Right lung (tissue), 5 donors: ENCODE results near the gene SF3B3. TPM values are rescaled to one million over a fixed set of nuclear protein-coding genes. Genes with fewer than 3 reads are reported as not detected.

Source experiments
- DNase-seq, 2 donors: peaks; one replicate each; pipeline ENCODE4 v3.0.0-alpha.2; 2013
- polyA plus RNA-seq, 5 donors: library from polyadenylated mRNA; unstranded; fragments of 120-200 nt; gene quantifications; one replicate each; pipeline versions ENCODE4 v1.2.1 to v1.2.3, GENCODE V29; 2013; ENCODE audit warnings: inconsistent platforms in 1 of 5, low replicate concordance in 1 of 5; ENCODE audit not compliant: insufficient read length in 5 of 5, insufficient read depth in 1 of 5

Gene SF3B3
- polyA plus RNA-seq, 5 donors: 334 to 387 (median 366) TPM

DNA sequence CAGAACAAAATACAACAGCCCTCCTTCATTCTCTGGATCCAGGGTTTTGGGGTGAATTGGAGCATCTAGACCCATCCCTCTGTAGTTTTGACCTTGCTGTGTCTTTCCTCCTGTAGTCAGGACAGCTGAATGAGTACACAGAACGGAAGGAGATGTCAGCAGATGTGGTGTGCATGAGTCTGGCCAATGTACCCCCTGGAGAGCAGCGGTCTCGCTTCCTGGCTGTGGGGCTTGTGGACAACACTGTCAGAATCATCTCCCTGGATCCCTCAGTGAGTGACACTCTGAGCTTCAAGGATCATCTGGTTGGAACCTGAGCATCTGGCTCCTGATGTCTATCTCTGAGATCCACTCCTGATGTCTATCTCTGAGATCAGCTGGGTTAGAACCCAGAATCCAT, 32.4 kb downstream of the SF3B3 start:
- DNase-seq: no peak

DNA sequence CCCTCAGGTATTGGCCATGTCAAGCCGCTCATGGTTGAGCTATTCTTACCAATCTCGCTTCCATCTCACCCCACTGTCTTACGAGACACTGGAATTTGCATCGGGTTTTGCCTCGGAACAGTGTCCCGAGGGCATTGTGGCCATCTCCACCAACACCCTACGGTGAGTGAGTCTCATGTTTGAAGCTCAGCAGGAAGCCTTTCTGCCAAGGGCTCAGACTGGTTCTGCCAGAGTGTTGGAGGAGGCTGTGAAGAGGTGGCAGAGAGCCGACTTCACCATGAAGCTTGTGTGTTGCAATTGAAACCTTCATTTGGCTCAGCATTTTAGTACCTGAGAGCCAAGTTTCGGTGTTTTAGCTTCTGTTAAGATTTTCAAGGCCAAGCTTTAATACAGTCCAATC, 38.0 kb downstream of the SF3B3 start:
- DNase-seq: no peak

- no peak for DNase-seq
Measured at GRCh38 chr16:70563636-70564035, 40.0 kb downstream of the SF3B3 start.

DNA sequence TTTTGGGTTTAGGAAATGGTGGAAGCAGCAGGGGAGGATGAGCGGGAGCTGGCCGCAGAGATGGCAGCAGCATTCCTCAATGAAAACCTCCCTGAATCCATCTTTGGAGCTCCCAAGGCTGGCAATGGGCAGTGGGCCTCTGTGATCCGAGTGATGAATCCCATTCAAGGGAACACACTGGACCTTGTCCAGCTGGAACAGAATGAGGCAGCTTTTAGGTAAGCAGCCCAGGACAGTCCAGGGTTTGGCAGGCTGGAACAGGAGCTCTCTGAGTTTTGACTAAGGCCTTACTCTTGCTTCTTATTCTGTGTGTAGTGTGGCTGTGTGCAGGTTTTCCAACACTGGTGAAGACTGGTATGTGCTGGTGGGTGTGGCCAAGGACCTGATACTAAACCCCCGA, 41.4 kb downstream of the SF3B3 start:
- DNase-seq: no peak

GRCh38 chr16:70568601-70569237, 45.1 kb downstream of the SF3B3 start:
- DNase-seq: no peak

DNA sequence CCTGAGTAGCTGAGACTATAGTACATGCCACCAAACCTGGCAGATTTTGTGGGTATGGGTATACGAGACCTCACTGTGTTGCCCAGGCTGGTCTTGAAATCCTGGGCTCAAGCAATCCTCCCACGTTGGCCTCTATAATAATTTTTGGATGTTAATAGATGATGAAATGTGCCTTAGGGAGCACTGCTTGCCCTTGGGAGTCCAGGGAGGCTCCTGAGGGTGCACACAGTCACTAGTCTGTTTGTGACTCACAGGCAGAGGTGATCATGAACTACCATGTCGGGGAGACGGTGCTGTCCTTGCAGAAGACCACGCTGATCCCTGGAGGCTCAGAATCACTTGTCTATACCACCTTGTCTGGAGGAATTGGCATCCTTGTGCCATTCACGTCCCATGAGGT, 46.1 kb downstream of the SF3B3 start:
- DNase-seq: no peak

DNA sequence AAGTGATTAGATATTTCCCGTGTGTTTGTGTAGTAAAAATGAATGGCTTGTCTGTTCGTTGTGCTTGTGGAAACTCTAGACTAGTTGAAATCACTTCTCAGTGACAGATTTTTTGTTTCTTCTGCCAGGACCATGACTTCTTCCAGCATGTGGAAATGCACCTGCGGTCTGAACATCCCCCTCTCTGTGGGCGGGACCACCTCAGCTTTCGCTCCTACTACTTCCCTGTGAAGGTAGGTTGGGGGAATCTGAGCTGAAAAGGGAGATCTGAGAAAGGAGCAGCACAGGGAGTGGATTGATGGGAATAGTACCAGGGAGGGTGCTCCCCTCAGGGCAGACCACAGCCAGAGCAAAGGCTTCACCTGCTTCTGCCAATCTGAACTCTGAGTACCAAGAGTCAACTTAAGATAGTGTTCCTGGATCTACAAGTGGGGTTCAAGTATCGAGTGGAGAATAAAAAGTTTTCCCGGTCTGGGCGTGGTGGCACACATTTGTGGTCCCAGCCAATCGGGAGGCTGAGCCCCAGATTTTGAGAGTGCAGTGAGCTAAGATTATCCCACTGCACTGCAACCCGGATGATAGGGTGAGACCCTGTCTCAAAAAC, 47.5 kb downstream of the SF3B3 start:
- no peak for DNase-seq

GRCh38 chr16:70571623-70572022, 48.0 kb downstream of the SF3B3 start:
- DNase-seq: no peak

DNA sequence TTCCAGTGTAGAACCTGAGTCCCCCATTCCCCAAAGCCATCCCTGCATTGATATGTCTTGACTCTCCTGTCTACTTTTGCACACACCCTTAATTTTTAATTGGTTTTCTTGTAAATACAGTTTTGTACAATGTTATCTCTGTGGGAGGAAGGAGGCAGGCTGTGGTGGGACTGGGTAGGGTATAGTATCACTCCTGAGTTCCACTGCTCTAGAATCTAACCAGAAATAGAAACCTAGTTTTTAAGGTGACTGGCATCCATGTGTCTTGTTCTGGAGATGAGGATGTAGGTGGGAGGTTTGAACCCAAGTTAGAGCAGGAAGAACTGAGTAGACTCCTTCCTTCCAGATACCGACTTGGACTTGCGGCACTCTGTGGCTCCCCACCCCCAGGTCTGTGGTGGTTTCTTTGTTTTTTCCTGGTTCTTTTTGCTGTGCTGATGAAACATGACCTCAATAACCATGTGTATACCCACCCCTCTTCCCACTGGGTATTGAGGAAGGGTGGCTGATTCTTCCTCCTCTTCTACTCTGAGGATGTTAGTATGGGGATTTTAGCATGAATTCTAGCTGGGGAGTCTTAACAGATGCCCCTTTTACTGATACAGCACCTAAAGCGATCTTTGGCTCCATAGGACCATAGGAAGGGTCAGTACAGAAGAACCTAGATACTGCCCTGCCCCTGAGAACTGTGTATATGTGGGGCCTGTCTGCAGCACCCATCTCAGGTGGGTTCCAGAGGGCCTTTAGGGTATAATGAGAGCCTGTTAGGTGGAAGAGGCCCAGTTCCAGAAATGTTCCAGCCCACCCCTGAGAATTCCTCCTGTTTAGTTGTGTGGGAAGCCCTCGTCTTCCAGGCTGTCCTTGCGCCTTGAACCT, 48.7 kb downstream of the SF3B3 start:
- no peak for DNase-seq

DNA sequence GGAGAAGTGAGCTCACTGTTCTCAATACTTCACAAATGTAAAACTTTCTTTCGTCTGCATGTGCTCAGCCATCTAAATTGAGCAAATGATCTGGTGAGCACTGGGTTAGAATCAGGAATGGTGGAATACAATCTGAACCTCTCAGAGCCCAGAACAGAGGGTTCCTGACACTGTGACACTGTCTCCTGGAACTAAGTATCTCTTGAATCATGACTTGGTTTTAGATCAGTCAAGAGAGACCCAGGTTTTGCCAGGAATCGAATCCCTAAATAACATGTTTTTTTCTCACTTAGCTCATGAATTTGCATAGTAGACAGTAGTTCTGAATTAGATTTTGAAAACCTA, 49.3 kb downstream of the SF3B3 start:
- DNase-seq: no peak

- peak; percentile 69 to 73 for DNase-seq
Measured at GRCh38 chr16:70573451-70574121, 50.0 kb downstream of the SF3B3 start.

GRCh38 chr16:70574595-70575271, 51.1 kb downstream of the SF3B3 start:
- no peak for DNase-seq

GRCh38 chr16:70575376-70575775, 51.8 kb downstream of the SF3B3 start:
- DNase-seq: no peak

- no peak for DNase-seq
Measured at GRCh38 chr16:70576431-70577255, 53.0 kb downstream of the SF3B3 start.

DNA sequence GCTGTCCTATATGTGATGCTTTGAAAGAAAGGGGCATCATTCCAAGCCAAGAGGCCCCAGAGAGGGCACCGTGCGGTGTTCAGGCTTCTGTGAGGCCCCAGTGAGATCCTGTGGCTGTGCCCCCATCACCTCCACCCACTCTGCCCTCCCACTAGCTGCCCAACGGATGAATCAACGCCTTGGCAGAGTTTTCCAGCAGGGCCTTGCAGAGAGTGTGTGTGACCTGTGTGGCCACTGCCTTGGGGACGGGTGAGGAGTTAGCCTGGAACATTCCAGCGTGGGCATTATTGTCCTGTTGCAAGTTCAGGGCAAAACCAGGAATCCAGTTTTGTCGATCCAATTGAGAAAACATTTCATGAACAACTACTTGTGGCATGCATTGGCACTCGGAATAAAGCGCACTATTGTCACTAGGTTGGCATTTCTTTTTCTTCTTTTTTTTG, 53.7 kb downstream of the SF3B3 start:
- no peak for DNase-seq

- DNase-seq: no peak
Measured at GRCh38 chr16:70578035-70578434, 54.4 kb downstream of the SF3B3 start.

DNA sequence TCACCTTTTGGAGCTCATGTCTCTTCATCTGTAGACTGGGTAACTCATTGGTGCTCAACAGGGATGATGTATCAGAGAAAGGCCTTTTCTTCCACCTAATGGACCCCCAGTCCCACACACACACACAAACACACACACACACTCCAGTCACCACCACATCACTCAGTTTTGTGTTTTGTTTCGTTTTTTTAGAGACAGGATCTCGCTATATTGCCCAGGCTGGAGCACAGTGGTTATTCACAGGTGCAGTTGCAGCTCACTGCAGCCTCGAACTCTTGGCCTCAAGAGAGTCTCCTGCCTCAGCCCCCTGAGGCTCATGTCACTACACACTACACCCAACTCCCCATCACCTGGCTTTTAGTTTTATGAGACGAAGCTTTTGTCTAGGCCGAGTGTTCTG, 55.6 kb downstream of the SF3B3 start:
- DNase-seq: no peak

GRCh38 chr16:70579648-70580630, 56.3 kb downstream of the SF3B3 start:
- DNase-seq: no peak

- DNase-seq: no peak
Measured at GRCh38 chr16:70582280-70582978, 58.8 kb downstream of the SF3B3 start.
